SU-DHL-6 (cell line): ENCODE data around the gene C16orf95.

ENCODE experiments used
- EZH2phosphoT487 ChIP-seq: fragments of 200-600 bp; sonication (generic), shearing (Covaris generic); conservative IDR thresholded peaks from 2 replicates; pipeline ENCODE4 v1.6.1; 2018; ENCODE audit warnings: mild to moderate bottlenecking, antibody characterized with exemption, low read length, moderate library complexity, mixed read lengths
- TF ChIP-seq, protein P1 (sequence below): fragments of 200-600 bp; sonication (generic); IDR thresholded peaks from one replicate; pipeline ENCODE4 v1.5.1; 2017; ENCODE audit warnings: antibody characterized with exemption, mild to moderate bottlenecking, low read length, moderate library complexity; ENCODE audit not compliant: insufficient read depth, poor library complexity, severe bottlenecking

DNA sequence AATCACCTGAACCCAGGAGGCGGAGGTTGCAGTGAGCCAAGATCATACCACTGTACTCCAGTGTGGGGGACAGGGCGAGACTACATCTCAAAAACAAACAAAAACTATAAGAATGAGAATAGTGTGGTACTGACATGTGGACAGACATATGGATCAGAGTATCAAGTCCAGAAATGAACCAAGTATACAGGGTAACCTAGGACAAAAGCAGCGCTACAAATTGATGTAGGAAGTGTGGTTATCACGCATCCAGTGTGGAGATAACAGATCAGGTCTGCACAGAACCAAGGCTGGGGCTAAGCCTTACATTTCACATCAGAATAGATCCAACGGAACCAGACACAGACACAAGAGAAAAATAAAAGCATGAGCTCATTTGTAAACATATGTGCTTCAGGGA, 23.0 kb upstream of the C16orf95 start:
- TF ChIP-seq, protein P1, sequence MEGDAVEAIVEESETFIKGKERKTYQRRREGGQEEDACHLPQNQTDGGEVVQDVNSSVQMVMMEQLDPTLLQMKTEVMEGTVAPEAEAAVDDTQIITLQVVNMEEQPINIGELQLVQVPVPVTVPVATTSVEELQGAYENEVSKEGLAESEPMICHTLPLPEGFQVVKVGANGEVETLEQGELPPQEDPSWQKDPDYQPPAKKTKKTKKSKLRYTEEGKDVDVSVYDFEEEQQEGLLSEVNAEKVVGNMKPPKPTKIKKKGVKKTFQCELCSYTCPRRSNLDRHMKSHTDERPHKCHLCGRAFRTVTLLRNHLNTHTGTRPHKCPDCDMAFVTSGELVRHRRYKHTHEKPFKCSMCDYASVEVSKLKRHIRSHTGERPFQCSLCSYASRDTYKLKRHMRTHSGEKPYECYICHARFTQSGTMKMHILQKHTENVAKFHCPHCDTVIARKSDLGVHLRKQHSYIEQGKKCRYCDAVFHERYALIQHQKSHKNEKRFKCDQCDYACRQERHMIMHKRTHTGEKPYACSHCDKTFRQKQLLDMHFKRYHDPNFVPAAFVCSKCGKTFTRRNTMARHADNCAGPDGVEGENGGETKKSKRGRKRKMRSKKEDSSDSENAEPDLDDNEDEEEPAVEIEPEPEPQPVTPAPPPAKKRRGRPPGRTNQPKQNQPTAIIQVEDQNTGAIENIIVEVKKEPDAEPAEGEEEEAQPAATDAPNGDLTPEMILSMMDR = no peak
- TF ChIP-seq EZH2phosphoT487 = no peak
